ENCODE results near the gene GOPC. TPM values are rescaled to one million over a fixed set of nuclear protein-coding genes. Genes with fewer than 3 reads are reported as not detected.

Gene GOPC
- total RNA-seq, 4 donors from 2014 or later, result 11.0 to 22.9 (median 16.7) TPM

DNA sequence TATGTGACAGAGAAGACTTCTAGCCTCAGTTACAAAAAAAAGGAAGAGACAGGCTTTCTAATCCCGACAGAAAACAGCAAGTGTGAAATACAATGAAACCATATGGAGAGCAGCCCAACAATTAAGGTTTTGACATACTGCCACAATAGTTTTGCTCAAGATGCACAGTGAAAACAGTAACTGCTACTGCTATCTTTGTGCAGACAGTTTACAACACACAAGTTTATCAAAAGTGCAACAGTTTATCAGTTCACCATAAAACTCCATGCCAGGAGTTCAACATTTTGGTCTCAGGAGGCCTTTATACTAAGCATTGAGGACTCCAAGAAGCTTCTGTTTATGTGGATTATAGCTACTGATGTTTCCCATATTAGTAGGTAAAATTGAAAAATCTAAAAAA, 37.6 kb downstream of the GOPC start:
- TF ChIP-seq POLR2A (IDR thresholded peaks at IDR 0.05), result no peak
- TF ChIP-seq CTCF (IDR thresholded peaks at IDR 0.05), result no peak
- Histone ChIP-seq H3K36me3 (peaks cover 3 to 91% (median 3%) of the 10 kb centered on the region in 3 donors), H3K4me3 (no peak overlapping the region), H3K27me3 (no peaks in the 10 kb centered on the region), H3K9me3 (no peaks in the 10 kb centered on the region), H3K27ac (no peak overlapping the region), H3K4me1 (no peaks in the 10 kb centered on the region)
- WGBS, 2 donors, result 64 to 91% methylated on average over 1 of the region's 1 CpG
- intact Hi-C loops (cut with DNase I), result no loop called here
- DNase-seq, result no peak

DNA sequence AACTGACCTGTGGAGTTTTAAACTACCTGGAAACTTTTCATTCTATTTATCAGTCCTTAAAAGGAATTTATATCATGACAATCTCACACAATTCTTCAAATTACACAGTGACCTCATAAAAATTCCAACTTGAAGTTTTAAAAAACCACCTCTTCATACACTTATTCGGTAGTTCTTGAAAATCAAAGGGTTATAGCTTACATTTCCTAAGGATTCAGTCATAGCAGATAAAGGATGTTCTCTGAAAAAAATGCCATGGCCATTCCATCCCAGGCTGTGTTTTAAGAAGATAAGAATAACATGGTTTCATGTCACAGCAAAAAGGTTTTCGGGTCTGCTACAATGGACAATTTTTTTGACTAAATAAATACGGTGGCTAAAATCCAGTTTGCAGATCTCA, 41.2 kb downstream of the GOPC start:
- Histone ChIP-seq H3K27ac (no peak overlapping the region), H3K4me3 (no peak overlapping the region), H3K4me1 (peaks cover 0 to under 1% (median 0%) of the 10 kb centered on the region in 3 donors), H3K27me3 (no peaks in the 10 kb centered on the region), H3K36me3 (peaks cover 0 to 62% (median 3%) of the 10 kb centered on the region in 3 donors), H3K9me3 (no peaks in the 10 kb centered on the region)
- 67 to 71% methylated on average over 3 of the region's 3 CpGs for WGBS, 2 donors
- no peak for DNase-seq
- intact Hi-C loops (cut with DNase I), result no loop called here
- TF ChIP-seq POLR2A (IDR thresholded peaks at IDR 0.05) (no peak), CTCF (IDR thresholded peaks at IDR 0.05) (no peak)

DNA sequence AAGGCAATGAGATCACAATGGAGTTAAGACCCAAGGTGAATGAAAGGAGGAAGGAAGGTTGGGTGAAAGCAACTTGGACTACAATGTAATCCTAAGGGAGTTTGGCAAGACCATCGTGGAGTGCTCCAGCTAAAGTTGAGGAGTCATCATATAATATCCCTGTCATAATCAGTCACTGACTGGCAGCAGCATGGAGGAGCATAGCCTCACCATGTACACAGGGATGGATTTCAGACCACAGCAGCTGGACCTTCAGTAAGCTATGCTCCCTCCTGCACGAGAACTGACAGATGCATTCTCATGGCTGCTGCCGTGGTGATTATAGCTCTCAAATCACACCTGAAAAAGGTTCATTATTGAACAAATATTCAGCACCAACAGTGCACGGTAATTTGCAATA, 43.0 kb downstream of the GOPC start:
- Histone ChIP-seq H3K27ac (no peak overlapping the region), H3K27me3 (no peaks in the 10 kb centered on the region), H3K4me3 (no peak overlapping the region), H3K9me3 (no peaks in the 10 kb centered on the region), H3K36me3 (peaks cover 0 to 45% (median 3%) of the 10 kb centered on the region in 3 donors), H3K4me1 (peaks cover 0 to 7% (median 0%) of the 10 kb centered on the region in 3 donors)
- intact Hi-C loops (cut with DNase I), result no loop called here
- TF ChIP-seq CTCF (IDR thresholded peaks at IDR 0.05) (no peak), POLR2A (IDR thresholded peaks at IDR 0.05) (no peak)
- no peak for DNase-seq
- 63 to 78% methylated on average over 4 of the region's 4 CpGs for WGBS, 2 donors

DNA sequence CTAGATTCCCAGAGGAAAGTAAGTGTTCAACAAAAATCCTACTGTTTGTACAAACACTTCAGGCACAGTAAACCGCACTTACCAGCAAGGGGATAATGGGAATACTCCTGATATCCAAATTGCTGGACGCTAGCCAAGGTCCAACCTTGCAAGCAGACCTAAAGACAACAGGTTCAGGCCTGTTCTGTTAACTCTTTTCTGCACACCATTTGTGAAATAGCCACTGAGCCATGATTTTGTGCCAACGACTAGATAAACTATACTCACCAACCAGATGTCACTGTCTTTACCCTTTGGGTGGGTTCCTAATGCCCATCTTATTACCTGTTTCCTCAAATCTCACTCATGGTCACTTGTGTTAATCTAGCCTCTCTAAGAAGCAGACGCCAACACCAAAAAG, 43.5 kb downstream of the GOPC start:
- H3K4me1 ChIP-seq, result peaks cover 0 to 7% (median 0%) of the 10 kb centered on the region in 3 donors
- no peak overlapping the region for H3K27ac ChIP-seq
- intact Hi-C loops (cut with DNase I), result no loop called here
- no peaks in the 10 kb centered on the region for H3K27me3 ChIP-seq
- H3K4me3 ChIP-seq, result no peak overlapping the region
- H3K36me3 ChIP-seq, result peaks cover 0 to 41% (median 1%) of the 10 kb centered on the region in 3 donors
- H3K9me3 ChIP-seq, result no peaks in the 10 kb centered on the region
- DNase-seq, result no peak
- 75 to 81% methylated on average over 4 of the region's 4 CpGs for WGBS, 2 donors
- no peak for TF ChIP-seq POLR2A (IDR thresholded peaks at IDR 0.05)
- TF ChIP-seq CTCF (IDR thresholded peaks at IDR 0.05), result no peak

GRCh38 chr6:117557951-117558350, 44.4 kb downstream of the GOPC start:
- intact Hi-C loops (cut with DNase I), result no loop called here
- peaks cover 0 to 34% (median 0%) of the 10 kb centered on the region in 3 donors for H3K36me3 ChIP-seq
- peaks cover 0 to 7% (median 0%) of the 10 kb centered on the region in 3 donors for H3K4me1 ChIP-seq
- DNase-seq, result no peak
- H3K4me3 ChIP-seq, result no peak overlapping the region
- 75 to 78% methylated on average over 3 of the region's 3 CpGs for WGBS, 2 donors
- no peaks in the 10 kb centered on the region for H3K27me3 ChIP-seq
- no peaks in the 10 kb centered on the region for H3K9me3 ChIP-seq
- H3K27ac ChIP-seq, result no peak overlapping the region
- TF ChIP-seq POLR2A (IDR thresholded peaks at IDR 0.05), result no peak
- TF ChIP-seq CTCF (IDR thresholded peaks at IDR 0.05), result no peak
